ENCODE results near the gene PAPOLB.

Gene PAPOLB

DNA sequence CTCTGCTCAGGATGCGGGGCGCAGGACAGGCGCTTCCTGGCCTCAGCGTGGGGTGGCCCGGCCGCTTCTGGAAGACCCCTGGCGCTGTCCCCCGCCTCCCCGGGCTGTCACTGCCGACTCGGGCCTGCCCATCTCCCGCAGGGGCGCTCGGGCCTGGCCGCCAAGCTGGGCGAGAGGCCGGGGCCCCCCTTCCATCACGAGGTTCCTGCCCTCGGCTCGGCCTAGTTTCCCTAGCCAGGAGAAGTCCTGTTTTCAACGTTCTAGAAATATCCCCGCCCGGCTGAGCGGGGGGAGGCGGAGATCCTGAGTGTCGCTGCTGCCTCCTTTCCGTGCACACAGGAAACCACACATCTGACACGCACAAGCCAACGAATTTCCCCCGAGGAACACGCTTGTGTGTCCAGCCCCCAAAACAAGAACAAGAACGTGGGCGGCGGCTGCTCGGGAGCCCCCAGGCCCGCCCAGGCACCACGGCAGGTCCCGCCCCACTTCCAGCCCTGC, 52.7 kb downstream of the PAPOLB start:
- no peak for DNase-seq (ENCODE audit: insufficient read length, low spot score)
- peak; percentile 41 for FAIRE-seq
- no peak for TF ChIP-seq POLR2A (IDR thresholded peaks at IDR 0.05; ENCODE audit: low read depth, low read length)
- TF ChIP-seq POLR2AphosphoS5 (IDR thresholded peaks at IDR 0.05; ENCODE audit: low read depth, low read length) = no peak
- no peak for TF ChIP-seq TAF1 (IDR thresholded peaks at IDR 0.05; ENCODE audit: low read depth, low read length)
- TF ChIP-seq PAX5 (IDR thresholded peaks at IDR 0.05; ENCODE audit: insufficient read depth, low read length, severe bottlenecking) = no peak
- no peak for TF ChIP-seq SPI1 (IDR thresholded peaks at IDR 0.05; ENCODE audit: low read depth, low read length)
- no peak for TF ChIP-seq POU2F2 (IDR thresholded peaks at IDR 0.05; ENCODE audit: low read depth, low read length)

DNA sequence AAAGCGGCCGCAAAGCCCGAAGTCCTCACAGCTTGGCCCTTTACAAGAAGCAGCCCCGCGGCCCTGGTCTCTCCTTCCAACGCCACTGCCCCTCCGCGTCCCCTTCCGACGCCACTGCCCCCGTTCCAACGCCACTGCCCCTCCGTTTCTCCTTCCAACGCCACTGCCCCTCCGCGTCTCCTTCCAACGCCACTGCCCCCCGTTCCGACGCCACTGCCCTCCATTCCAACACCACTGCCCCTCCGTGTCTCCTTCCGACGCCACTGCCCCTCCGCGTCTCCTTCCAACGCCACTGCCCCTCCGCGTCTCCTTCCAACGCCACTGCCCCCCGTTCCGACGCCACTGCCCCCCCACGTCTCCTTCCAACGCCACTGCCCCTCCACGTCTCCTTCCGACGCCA, 53.3 kb downstream of the PAPOLB start:
- no peak for DNase-seq (ENCODE audit: insufficient read length, low spot score)
- no peak for TF ChIP-seq PAX5 (IDR thresholded peaks at IDR 0.05; ENCODE audit: insufficient read depth, low read length, severe bottlenecking)
- no peak for TF ChIP-seq TAF1 (IDR thresholded peaks at IDR 0.05; ENCODE audit: low read depth, low read length)
- TF ChIP-seq SPI1 (IDR thresholded peaks at IDR 0.05; ENCODE audit: low read depth, low read length) = no peak
- no peak for TF ChIP-seq POU2F2 (IDR thresholded peaks at IDR 0.05; ENCODE audit: low read depth, low read length)
- TF ChIP-seq POLR2A (IDR thresholded peaks at IDR 0.05; ENCODE audit: low read depth, low read length) = no peak
- no peak for TF ChIP-seq POLR2AphosphoS5 (IDR thresholded peaks at IDR 0.05; ENCODE audit: low read depth, low read length)
- no peak for FAIRE-seq

DNA sequence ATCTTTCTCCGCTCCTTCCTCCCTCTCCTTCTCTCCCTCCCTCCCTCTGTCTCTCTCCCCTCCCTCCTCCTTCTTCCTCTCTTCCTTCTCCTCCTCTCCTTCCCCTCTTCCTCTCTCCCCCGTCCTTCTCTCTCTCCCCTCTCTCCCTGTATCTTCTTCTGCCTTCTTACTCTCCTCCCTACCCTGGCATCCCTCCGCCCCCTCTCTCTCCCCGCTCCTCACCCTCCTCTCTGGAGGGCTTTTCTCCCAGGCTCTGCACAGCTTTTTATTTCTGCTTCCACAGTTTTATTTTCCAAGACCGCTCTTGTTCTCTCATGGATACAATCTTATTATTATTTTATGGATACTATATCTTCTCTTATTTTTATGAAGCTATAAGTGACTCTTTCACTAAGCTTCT, 53.8 kb downstream of the PAPOLB start:
- FAIRE-seq (no peak), DNase-seq (ENCODE audit: insufficient read length, low spot score) (no peak)
- TF ChIP-seq POLR2AphosphoS5 (IDR thresholded peaks at IDR 0.05; ENCODE audit: low read depth, low read length) (no peak), SPI1 (IDR thresholded peaks at IDR 0.05; ENCODE audit: low read depth, low read length) (no peak), POLR2A (IDR thresholded peaks at IDR 0.05; ENCODE audit: low read depth, low read length) (no peak), PAX5 (IDR thresholded peaks at IDR 0.05; ENCODE audit: insufficient read depth, low read length, severe bottlenecking) (no peak), TAF1 (IDR thresholded peaks at IDR 0.05; ENCODE audit: low read depth, low read length) (no peak), POU2F2 (IDR thresholded peaks at IDR 0.05; ENCODE audit: low read depth, low read length) (no peak)
